HCT116 (cell line): Measurements from ENCODE around the gene ITPK1. TPM values are rescaled to one million over a fixed set of nuclear protein-coding genes. Genes with fewer than 3 reads are reported as not detected.

Source experiments
- ATAC-seq: fragments of 200-7000 bp; cut with Tn5 transposase; 2 replicates; pipeline ENCODE4 v1.9.1; 2020; ENCODE audit warnings: mild to moderate bottlenecking, moderate library complexity
- BruUV-seq: library from RNA; stranded (reverse); fragments of 400-500 nt; replicated peaks from 2 replicates; lab custom pipeline; 2021; lab: Mats Ljungman, UMichigan
- CTCF ChIA-PET: fragments of 300-600 bp; sonication (Branson Sonifier 250); formaldehyde crosslinking; loops from one replicate; lab custom pipeline; 2021; ENCODE audit warnings: antibody characterized with exemption; lab: Charles Lee
- POLR2A ChIA-PET: fragments of 300-600, 350-600 bp; sonication (Branson Sonifier 250); formaldehyde crosslinking; loops from one replicate; lab custom pipeline; 2021; ENCODE audit warnings: antibody characterized with exemption; lab: Charles Lee
- RAD21 ChIA-PET, 2 experiments: fragments of 300-600 bp; sonication (Branson Sonifier 250); formaldehyde crosslinking; loops; one replicate each; lab custom pipeline; 2023; ENCODE audit warnings: low total read pairs in 2 of 2; ENCODE audit not compliant: uncharacterized antibody in 2 of 2, unreplicated experiment in 2 of 2, low non-redundant PET in 1 of 2; lab: Charles Lee
- DNase-seq: peaks from one replicate; pipeline ENCODE4 v3.0.0-alpha.2; 2010; ENCODE audit warnings: low read depth, low spot score
- H2AFZ ChIP-seq: fragments of 200-600 bp; shearing (Covaris generic), sonication (generic); 2 replicates; pipeline ENCODE4 v1.6.1; 2017; ENCODE audit warnings: low read depth, mixed run types, mixed read lengths, antibody characterized with exemption, low read length; ENCODE audit not compliant: poor library complexity, severe bottlenecking
- H3K27ac ChIP-seq: 2 replicates; pipeline ENCODE4 v1.5.1; 2012; ENCODE audit warnings: low read depth, low read length
- H3K27me3 ChIP-seq: fragments of 200-600 bp; sonication (generic); 2 replicates; pipeline ENCODE4 v1.6.1; 2016; ENCODE audit warnings: mixed run types, low read length, mixed read lengths; ENCODE audit not compliant: insufficient read depth
- H3K36me3 ChIP-seq, 2 experiments: fragments of 200-500 bp in 1 of 2; fragments of 200-600 bp in 1 of 2; sonication (Bioruptor generic) in 1 of 2; sonication (generic) in 1 of 2; 2 replicates each; pipeline versions ENCODE4 v1.5.1 to v1.6.1; 2014 to 2016; ENCODE audit warnings: low read length in 2 of 2, inconsistent platforms in 1 of 2, mixed read lengths in 1 of 2, mixed run types in 1 of 2; ENCODE audit not compliant: insufficient read depth in 2 of 2, control insufficient read depth in 1 of 2
- H3K4me1 ChIP-seq, 2 experiments: fragments of 200-600 bp in 1 of 2; sonication (generic) in 1 of 2; 2 replicates each; pipeline versions ENCODE4 v1.5.1 to v1.6.1; 2012 to 2017; ENCODE audit warnings: low read length in 2 of 2, inconsistent platforms in 1 of 2, mild to moderate bottlenecking in 1 of 2, mixed read lengths in 1 of 2, mixed run types in 1 of 2, moderate library complexity in 1 of 2; ENCODE audit not compliant: insufficient read depth in 2 of 2, control insufficient read depth in 1 of 2
- H3K4me2 ChIP-seq: fragments of 200-600 bp; sonication (generic); 2 replicates; pipeline ENCODE4 v1.6.1; 2017; ENCODE audit warnings: mixed run types, low read length, mixed read lengths
- H3K4me3 ChIP-seq, 2 experiments: fragments of 200-600 bp in 1 of 2; sonication (generic) in 1 of 2; replicated peaks in 1 of 2; 2 replicates each; pipeline ENCODE4 v1.5.1; 2011 to 2016; ENCODE audit warnings: low read length in 2 of 2, control low read depth in 1 of 2, low read depth in 1 of 2, mild to moderate bottlenecking in 1 of 2, mixed read lengths in 1 of 2, mixed run types in 1 of 2
- H3K79me2 ChIP-seq: fragments of 200-600 bp; sonication (generic); 2 replicates; pipeline ENCODE4 v1.6.1; 2017; ENCODE audit warnings: mild to moderate bottlenecking, mixed run types, low read length, moderate library complexity, mixed read lengths; ENCODE audit not compliant: insufficient read depth
- H3K9ac ChIP-seq: fragments of 200-600 bp; sonication (generic); 2 replicates; pipeline ENCODE4 v1.6.1; 2016; ENCODE audit warnings: low read length, mixed read lengths
- H3K9me2 ChIP-seq: fragments of 200-600 bp; sonication (generic), shearing (Covaris generic); 2 replicates; pipeline ENCODE4 v1.6.1; 2017; ENCODE audit warnings: mixed run types, mild to moderate bottlenecking, moderate library complexity; ENCODE audit not compliant: insufficient read depth
- H3K9me3 ChIP-seq, 2 experiments: fragments of 200-500 bp in 1 of 2; fragments of 200-600 bp in 1 of 2; sonication (Bioruptor generic) in 1 of 2; sonication (generic) in 1 of 2; 2 replicates each; pipeline ENCODE4 v1.6.1; 2014 to 2017; ENCODE audit warnings: low read length in 2 of 2, mixed read lengths in 2 of 2, inconsistent platforms in 1 of 2, low read depth in 1 of 2, mild to moderate bottlenecking in 1 of 2, mixed run types in 1 of 2, moderate library complexity in 1 of 2; ENCODE audit not compliant: control insufficient read depth in 1 of 2, insufficient read depth in 1 of 2
- H4K20me1 ChIP-seq: fragments of 200-600 bp; sonication (generic), shearing (Covaris generic); 2 replicates; pipeline ENCODE4 v1.6.1; 2017; ENCODE audit warnings: mixed run types, mild to moderate bottlenecking, moderate library complexity; ENCODE audit not compliant: insufficient read depth
- EZH2 ChIP-seq: fragments of 200-600 bp; sonication (generic); IDR thresholded peaks from 2 replicates; pipeline ENCODE4 v1.6.1; 2017; ENCODE audit warnings: antibody characterized with exemption, mixed run types
- EZH2phosphoT487 ChIP-seq: fragments of 200-600 bp; IDR thresholded peaks from 2 replicates; pipeline ENCODE4 v1.6.1; 2018; ENCODE audit warnings: antibody characterized with exemption, borderline replicate concordance
- FOSL1 ChIP-seq: IDR thresholded peaks from 2 replicates; pipeline ENCODE4 v1.6.1; 2012; ENCODE audit warnings: low read depth
- JUND ChIP-seq: IDR thresholded peaks from 2 replicates; pipeline ENCODE4 v1.6.1; 2012
- POLR2AphosphoS5 ChIP-seq: IDR thresholded peaks from 2 replicates; pipeline ENCODE4 v1.6.1; 2011; ENCODE audit warnings: mild to moderate bottlenecking, low read depth, low read length, moderate library complexity
- RAD21 ChIP-seq: IDR thresholded peaks from 2 replicates; pipeline ENCODE4 v1.6.1; 2012; ENCODE audit warnings: low read depth, mild to moderate bottlenecking
- SIN3A ChIP-seq: IDR thresholded peaks from 2 replicates; pipeline ENCODE4 v1.6.1; 2012; ENCODE audit warnings: low read depth
- SP1 ChIP-seq: IDR thresholded peaks from 2 replicates; pipeline ENCODE4 v1.6.1; 2012; ENCODE audit warnings: low read depth
- TCF7L2 ChIP-seq: IDR thresholded peaks from 2 replicates; pipeline ENCODE4 v1.7.0; 2011; ENCODE audit warnings: borderline replicate concordance, inconsistent platforms; ENCODE audit not compliant: insufficient read depth, insufficient read length; ENCODE audit errors: extremely low read depth
- ZNF274 ChIP-seq: fragments of 200-500 bp; sonication (Bioruptor generic); IDR thresholded peaks from 2 replicates; pipeline ENCODE4 v1.6.1; 2014; ENCODE audit warnings: mild to moderate bottlenecking, low read depth, low read length, inconsistent platforms
- intact Hi-C: fragments of 100-400 bp; cut with micrococcal nuclease; formaldehyde crosslinking; loops from 2 replicates; pipeline ENCODE4 v1.10.0; 2022
- total RNA-seq: library from RNA; stranded (reverse); gene quantifications from one replicate; pipeline ENCODE4 v1.2.1, GENCODE V29; 2021; ENCODE audit not compliant: unreplicated experiment
- TF ChIP-seq, protein P1 (sequence below): IDR thresholded peaks from 2 replicates; pipeline ENCODE4 v1.6.1; 2011; ENCODE audit warnings: mild to moderate bottlenecking, low read length, moderate library complexity; ENCODE audit not compliant: insufficient replicate concordance; ENCODE audit errors: extremely low read depth
- TF ChIP-seq, protein P2 (sequence below), 3 experiments: fragments of 200-600 bp in 1 of 3; sonication (generic) in 1 of 3; IDR thresholded peaks in 2 of 3; conservative IDR thresholded peaks in 1 of 3; 2 replicates each; pipeline ENCODE4 v1.5.1; 2012 to 2017; ENCODE audit warnings: low read depth in 2 of 3, low read length in 2 of 3, antibody characterized with exemption in 1 of 3, borderline replicate concordance in 1 of 3, control low read depth in 1 of 3, mild to moderate bottlenecking in 1 of 3, mixed read lengths in 1 of 3, mixed run types in 1 of 3, moderate library complexity in 1 of 3; ENCODE audit not compliant: insufficient read depth in 1 of 3
- TF ChIP-seq, protein P3 (sequence below): IDR thresholded peaks from 2 replicates; pipeline ENCODE4 v1.6.1; 2012
- TF ChIP-seq, protein P4 (sequence below): IDR thresholded peaks from 2 replicates; pipeline ENCODE4 v1.6.1; 2012

The ITPK1 gene
- total RNA-seq, 1 experiment from 2014 or later, result 70.2 TPM

DNA sequence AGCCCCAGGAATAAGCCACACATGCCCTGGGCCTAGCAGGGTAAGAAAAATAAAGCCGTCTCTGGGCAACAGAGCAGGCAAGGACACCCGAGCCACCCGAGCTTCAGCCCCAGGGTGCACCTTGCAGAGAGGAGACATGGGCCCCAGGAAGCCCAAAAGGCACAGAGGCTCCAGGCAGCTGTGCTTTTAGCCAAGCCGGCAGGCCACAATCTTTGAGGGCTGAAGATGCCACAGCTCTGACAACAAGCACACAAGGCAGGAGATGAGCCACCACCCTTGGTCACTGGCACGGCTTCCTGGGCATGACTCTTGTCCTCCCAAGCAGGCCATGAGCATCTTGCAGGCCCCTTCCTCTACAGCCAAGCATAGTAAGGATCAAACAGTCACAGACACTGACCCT, 86.3 kb downstream of the ITPK1 start (continued):
- TF ChIP-seq, protein P1, sequence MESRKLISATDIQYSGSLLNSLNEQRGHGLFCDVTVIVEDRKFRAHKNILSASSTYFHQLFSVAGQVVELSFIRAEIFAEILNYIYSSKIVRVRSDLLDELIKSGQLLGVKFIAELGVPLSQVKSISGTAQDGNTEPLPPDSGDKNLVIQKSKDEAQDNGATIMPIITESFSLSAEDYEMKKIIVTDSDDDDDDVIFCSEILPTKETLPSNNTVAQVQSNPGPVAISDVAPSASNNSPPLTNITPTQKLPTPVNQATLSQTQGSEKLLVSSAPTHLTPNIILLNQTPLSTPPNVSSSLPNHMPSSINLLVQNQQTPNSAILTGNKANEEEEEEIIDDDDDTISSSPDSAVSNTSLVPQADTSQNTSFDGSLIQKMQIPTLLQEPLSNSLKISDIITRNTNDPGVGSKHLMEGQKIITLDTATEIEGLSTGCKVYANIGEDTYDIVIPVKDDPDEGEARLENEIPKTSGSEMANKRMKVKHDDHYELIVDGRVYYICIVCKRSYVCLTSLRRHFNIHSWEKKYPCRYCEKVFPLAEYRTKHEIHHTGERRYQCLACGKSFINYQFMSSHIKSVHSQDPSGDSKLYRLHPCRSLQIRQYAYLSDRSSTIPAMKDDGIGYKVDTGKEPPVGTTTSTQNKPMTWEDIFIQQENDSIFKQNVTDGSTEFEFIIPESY, result no peak
- TF ChIP-seq TCF7L2, result no peak
- no peak for TF ChIP-seq SP1

DNA sequence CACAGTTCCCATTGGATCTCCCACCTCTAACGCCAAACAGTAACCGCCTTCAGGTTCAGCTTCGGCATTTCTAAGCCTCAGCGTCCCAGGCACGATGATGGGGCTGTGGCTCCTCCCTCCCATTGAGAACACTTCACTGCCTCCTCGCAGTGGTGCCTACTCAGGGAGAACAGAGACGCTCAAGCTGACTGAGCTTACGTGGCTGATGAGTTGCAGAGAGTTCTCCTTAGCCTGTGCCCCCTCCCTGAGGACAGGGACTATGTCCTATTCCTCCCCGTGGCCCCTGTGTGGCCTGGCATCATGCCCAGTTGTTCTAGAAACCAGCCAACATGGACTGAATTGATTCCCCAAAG, 87.0 kb downstream of the ITPK1 start:
- Histone ChIP-seq H3K4me1 (peaks cover 13% of the 10 kb centered on the region in 2 experiments), H3K9ac (no peak overlapping the region), H3K36me3 (no peaks in the 10 kb centered on the region), H2AFZ (no peak overlapping the region), H3K9me2 (no peaks in the 10 kb centered on the region), H3K4me3 (no peak overlapping the region), H3K79me2 (peaks cover 11% of the 10 kb centered on the region; the same call in 1 of the 2 replicates), H3K27ac (no peak overlapping the region), H3K4me2 (no peak overlapping the region), H3K9me3 (no peaks in the 10 kb centered on the region), H3K27me3 (no peaks in the 10 kb centered on the region), H4K20me1 (no peaks in the 10 kb centered on the region)
- no TSS peak for BruUV-seq
- ATAC-seq (no peak), DNase-seq (no peak)
- intact Hi-C loops, result no loop called here
- CTCF ChIA-PET, result no interaction called here
- POLR2A ChIA-PET, result no interaction called here
- TF ChIP-seq, protein P2, sequence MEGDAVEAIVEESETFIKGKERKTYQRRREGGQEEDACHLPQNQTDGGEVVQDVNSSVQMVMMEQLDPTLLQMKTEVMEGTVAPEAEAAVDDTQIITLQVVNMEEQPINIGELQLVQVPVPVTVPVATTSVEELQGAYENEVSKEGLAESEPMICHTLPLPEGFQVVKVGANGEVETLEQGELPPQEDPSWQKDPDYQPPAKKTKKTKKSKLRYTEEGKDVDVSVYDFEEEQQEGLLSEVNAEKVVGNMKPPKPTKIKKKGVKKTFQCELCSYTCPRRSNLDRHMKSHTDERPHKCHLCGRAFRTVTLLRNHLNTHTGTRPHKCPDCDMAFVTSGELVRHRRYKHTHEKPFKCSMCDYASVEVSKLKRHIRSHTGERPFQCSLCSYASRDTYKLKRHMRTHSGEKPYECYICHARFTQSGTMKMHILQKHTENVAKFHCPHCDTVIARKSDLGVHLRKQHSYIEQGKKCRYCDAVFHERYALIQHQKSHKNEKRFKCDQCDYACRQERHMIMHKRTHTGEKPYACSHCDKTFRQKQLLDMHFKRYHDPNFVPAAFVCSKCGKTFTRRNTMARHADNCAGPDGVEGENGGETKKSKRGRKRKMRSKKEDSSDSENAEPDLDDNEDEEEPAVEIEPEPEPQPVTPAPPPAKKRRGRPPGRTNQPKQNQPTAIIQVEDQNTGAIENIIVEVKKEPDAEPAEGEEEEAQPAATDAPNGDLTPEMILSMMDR (IDR thresholded peaks at IDR 0.05 in 2 of 3, conservative IDR thresholded peaks at IDR 0.05 in 1 of 3; ENCODE audit: borderline replicate concordance in 1 of 3, insufficient read depth in 1 of 3, low read depth in 2 of 3, low read length in 2 of 3), result no peak
- TF ChIP-seq, protein P3, sequence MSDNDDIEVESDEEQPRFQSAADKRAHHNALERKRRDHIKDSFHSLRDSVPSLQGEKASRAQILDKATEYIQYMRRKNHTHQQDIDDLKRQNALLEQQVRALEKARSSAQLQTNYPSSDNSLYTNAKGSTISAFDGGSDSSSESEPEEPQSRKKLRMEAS, result no peak
- TF ChIP-seq JUND (no peak), EZH2phosphoT487 (no peak), SIN3A (no peak), ZNF274 (no peak), RAD21 (no peak), SP1 (no peak), EZH2 (no peak), FOSL1 (no peak), TCF7L2 (no peak), POLR2AphosphoS5 (no peak)
- TF ChIP-seq, protein P4, sequence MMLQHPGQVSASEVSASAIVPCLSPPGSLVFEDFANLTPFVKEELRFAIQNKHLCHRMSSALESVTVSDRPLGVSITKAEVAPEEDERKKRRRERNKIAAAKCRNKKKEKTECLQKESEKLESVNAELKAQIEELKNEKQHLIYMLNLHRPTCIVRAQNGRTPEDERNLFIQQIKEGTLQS, result no peak
- RAD21 ChIA-PET, result no interaction called here
